HS-5 (cell line): ENCODE data around the gene KRT76.

Experiments used
- DNase-seq: peaks from one replicate; pipeline ENCODE4 v3.0.0-alpha.2; 2012; ENCODE audit warnings: low read depth

KRT76 gene

GRCh38 chr12:52813203-52813819, 36.2 kb upstream of the KRT76 start:
- DNase-seq: no peak

- no peak for DNase-seq
Observed at GRCh38 chr12:52812749-52813148, 35.6 kb upstream of the KRT76 start.

- no peak for DNase-seq
Observed at GRCh38 chr12:52812073-52812400, 34.9 kb upstream of the KRT76 start.

- no peak for DNase-seq
Observed at GRCh38 chr12:52811191-52812072, 34.3 kb upstream of the KRT76 start.

- no peak for DNase-seq
Observed at GRCh38 chr12:52810554-52810953, 33.4 kb upstream of the KRT76 start.

- DNase-seq: no peak
Observed at GRCh38 chr12:52809166-52809565, 32.0 kb upstream of the KRT76 start.

- no peak for DNase-seq
Observed at GRCh38 chr12:52808573-52809160, 31.5 kb upstream of the KRT76 start.

- no peak for DNase-seq
Observed at GRCh38 chr12:52807544-52808470, 30.7 kb upstream of the KRT76 start.

- DNase-seq: no peak
Observed at GRCh38 chr12:52806821-52807543, 29.8 kb upstream of the KRT76 start.

- no peak for DNase-seq
Observed at GRCh38 chr12:52806169-52806811, 29.1 kb upstream of the KRT76 start.

GRCh38 chr12:52805739-52806138, 28.6 kb upstream of the KRT76 start:
- DNase-seq: no peak

GRCh38 chr12:52805000-52805399, 27.9 kb upstream of the KRT76 start:
- no peak for DNase-seq

GRCh38 chr12:52802442-52802841, 25.3 kb upstream of the KRT76 start:
- no peak for DNase-seq

- no peak for DNase-seq
Observed at GRCh38 chr12:52801773-52802172, 24.6 kb upstream of the KRT76 start.

GRCh38 chr12:52800259-52800917, 23.2 kb upstream of the KRT76 start:
- no peak for DNase-seq

GRCh38 chr12:52799505-52800211, 22.5 kb upstream of the KRT76 start:
- no peak for DNase-seq

GRCh38 chr12:52798671-52799504, 21.7 kb upstream of the KRT76 start:
- peak; percentile 23 for DNase-seq

GRCh38 chr12:52798003-52798670, 21.0 kb upstream of the KRT76 start:
- DNase-seq: peak; percentile 69
